ENCODE measurements around the gene PLXNB1.

The PLXNB1 gene

DNA sequence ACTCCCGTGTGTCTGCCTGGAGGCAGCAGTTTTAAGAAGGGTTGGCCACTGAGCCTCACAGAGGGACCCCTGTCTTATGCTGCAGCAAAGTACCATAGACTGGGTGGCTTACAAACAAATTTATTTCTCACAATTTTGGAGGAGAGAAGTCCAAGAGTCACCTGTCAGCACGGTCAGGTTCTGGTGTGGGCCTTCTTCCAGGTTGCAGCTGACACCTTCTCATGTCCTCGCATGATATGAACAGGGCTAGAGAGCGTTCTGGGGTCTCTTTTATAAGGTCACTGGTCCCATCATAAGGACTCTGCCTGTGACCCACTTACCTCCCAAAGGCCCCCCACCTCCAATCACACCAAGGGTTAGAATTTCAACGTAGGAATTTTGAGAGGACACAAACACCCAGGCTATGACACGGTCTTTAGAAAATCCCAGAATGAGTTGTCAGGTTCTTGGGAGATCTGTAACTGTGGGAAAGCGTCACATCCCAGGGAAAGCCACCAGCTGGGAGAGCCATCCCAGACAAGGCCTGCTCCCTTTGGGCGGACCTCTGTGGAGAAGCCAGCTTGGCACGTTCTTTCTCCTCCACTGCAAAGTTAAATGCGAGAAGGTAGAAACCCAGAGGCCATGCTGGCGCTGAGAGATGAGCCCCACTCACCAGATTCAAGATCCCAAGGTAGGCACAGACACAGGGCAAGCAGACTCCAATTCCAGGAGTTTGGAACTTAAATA lies 58.1 kb downstream of the PLXNB1 start, which contains the start of gene FBXW12:
TSS of gene FBXW12 (plus strand) at position 569 of the 726 bp plus-strand sequence. CDS start 549 bp downstream, outside the sequence.
- no peak within 1 kb of the TSS for H3K4me3 ChIP-seq (replicated peaks in 1 of 2; ENCODE audit: low read depth in 2 of 2, low read length in 2 of 2)
- DNase-seq (ENCODE audit: low read depth in 2 of 2) = no peak
- TF ChIP-seq, protein P1, sequence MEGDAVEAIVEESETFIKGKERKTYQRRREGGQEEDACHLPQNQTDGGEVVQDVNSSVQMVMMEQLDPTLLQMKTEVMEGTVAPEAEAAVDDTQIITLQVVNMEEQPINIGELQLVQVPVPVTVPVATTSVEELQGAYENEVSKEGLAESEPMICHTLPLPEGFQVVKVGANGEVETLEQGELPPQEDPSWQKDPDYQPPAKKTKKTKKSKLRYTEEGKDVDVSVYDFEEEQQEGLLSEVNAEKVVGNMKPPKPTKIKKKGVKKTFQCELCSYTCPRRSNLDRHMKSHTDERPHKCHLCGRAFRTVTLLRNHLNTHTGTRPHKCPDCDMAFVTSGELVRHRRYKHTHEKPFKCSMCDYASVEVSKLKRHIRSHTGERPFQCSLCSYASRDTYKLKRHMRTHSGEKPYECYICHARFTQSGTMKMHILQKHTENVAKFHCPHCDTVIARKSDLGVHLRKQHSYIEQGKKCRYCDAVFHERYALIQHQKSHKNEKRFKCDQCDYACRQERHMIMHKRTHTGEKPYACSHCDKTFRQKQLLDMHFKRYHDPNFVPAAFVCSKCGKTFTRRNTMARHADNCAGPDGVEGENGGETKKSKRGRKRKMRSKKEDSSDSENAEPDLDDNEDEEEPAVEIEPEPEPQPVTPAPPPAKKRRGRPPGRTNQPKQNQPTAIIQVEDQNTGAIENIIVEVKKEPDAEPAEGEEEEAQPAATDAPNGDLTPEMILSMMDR (IDR thresholded peaks at IDR 0.05; ENCODE audit: low read depth, low read length) = no peak

DNA sequence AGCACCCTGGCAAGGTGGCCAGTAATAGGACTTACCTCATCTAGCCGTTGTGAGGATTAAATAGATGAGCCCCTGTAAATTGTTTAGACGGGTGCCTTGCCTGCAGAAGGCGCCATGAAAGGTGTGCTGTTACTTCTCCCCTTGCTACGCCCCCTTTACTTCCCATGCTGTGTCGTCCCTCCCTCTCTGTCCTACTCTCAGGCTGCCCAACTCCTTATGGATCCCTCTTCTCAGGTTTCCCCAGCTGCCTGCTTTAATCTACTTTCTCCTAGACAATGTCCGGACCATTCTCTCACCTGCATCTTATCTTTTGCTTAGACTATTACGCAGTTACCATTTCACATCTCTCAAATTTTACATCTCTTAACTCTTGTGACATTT lies 59.6 kb downstream of the PLXNB1 start:
- no peak overlapping the region for H3K4me3 ChIP-seq (replicated peaks in 1 of 2; ENCODE audit: low read depth in 2 of 2, low read length in 2 of 2)
- no peak for DNase-seq (ENCODE audit: low read depth in 2 of 2)
- TF ChIP-seq, protein P1 (IDR thresholded peaks at IDR 0.05; ENCODE audit: low read depth, low read length) = no peak

DNA sequence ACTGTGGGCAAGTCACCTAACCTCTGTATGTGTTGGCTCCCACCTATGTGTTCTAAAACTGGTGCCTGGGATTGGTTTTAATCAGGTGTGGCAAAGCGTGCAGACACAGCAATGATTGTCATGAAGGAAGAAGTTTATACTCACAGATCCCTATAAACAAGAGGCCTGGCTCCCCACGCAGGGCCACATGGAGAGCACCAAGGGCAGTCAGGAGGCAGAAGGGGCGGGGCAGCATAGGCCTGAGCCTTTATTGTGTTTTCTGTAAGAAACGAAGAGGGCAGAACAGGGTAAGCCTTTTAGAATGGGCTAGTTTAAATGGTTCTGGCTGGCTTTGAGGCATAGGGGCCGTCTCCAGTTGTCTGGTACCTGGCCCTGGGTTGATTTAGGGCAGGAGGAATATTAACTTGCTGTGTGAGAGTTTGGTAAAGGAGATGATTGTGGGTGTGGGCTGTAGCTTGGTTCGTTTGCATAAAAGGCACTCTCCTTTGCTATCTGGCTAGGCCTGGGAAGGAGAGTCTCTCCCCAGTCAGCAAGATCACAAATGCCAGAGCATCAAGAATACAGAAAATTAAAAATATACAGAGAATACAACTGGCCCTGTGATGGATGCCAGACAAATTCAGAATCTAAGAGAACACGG lies 60.1 kb downstream of the PLXNB1 start:
- no peak for DNase-seq (ENCODE audit: low read depth in 2 of 2)
- TF ChIP-seq, protein P1 (IDR thresholded peaks at IDR 0.05; ENCODE audit: low read depth, low read length) = no peak
- H3K4me3 ChIP-seq (replicated peaks in 1 of 2; ENCODE audit: low read depth in 2 of 2, low read length in 2 of 2) = no peak overlapping the region

DNA sequence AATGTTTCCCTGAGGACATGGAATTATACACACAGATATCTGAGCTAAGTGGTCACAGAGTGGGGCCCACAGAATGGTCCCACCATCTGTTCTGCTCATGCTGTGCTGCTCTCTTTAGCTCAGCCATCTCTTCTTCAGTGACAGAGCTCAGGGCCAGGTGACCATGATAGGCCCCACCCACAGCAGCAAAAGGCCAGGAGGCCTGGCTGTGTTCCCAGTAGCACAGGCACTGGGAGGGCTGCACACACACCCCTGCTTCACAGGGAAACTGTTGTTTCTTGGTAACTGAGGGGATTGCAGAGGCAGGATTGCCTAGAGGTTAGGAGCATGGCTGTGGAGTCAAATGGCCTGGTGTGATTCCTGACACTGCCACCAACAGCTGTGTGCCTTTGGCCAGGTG lies 62.7 kb downstream of the PLXNB1 start:
- H3K4me3 ChIP-seq (replicated peaks in 1 of 2; ENCODE audit: low read depth in 2 of 2, low read length in 2 of 2) = no peak overlapping the region
- DNase-seq (ENCODE audit: low read depth in 2 of 2) = peak in 1 of 2 donors; percentile 1
- TF ChIP-seq, protein P1 (IDR thresholded peaks at IDR 0.05; ENCODE audit: low read depth, low read length) = no peak

DNA sequence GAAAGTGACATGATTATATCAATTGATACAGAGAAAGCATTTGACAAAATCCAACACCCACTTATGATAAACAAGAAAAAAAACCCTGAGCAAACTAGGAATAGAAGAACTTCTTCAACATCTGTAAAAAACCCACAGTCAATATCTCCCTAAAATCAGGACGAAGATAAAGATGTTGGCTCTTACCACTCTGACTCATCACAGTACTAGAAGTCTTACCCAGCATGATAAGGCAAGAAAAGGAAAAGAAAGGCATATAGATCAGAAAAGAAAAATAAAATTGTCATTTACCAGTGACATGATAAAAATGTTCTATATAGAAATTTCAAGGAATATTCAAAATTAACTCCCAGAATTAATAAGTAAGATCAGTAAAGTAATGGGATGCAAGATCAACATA lies 65.0 kb downstream of the PLXNB1 start:
- no peak overlapping the region for H3K4me3 ChIP-seq (replicated peaks in 1 of 2; ENCODE audit: low read depth in 2 of 2, low read length in 2 of 2)
- DNase-seq (ENCODE audit: low read depth in 2 of 2) = no peak
- TF ChIP-seq, protein P1 (IDR thresholded peaks at IDR 0.05; ENCODE audit: low read depth, low read length) = no peak

DNA sequence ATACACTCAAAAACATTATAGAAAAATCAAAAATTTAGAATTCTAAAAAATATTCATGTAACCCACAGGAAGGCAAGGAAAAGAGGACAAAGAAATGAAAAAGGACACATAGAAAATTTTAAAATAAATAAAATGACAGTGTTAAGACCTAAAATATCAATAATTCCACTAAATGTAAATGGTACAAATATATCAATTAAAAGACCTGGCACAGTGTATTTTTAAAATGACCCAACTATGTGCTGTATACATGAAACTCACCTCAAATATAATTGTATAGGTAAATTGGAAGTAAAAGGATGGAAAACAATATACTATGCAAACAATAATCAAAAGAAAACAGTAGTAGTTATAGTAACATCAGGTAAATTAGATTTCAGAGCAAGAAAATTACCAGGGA lies 68.0 kb downstream of the PLXNB1 start:
- DNase-seq (ENCODE audit: low read depth in 2 of 2) = no peak
- no peak overlapping the region for H3K4me3 ChIP-seq (replicated peaks in 1 of 2; ENCODE audit: low read depth in 2 of 2, low read length in 2 of 2)
- TF ChIP-seq, protein P1 (IDR thresholded peaks at IDR 0.05; ENCODE audit: low read depth, low read length) = no peak
